ENCODE results near the gene KIF5A. TPM values are rescaled to one million over a fixed set of nuclear protein-coding genes. Genes with fewer than 3 reads are reported as not detected.

KIF5A gene
- total RNA-seq, 1 experiment from 2014 or later, result 3.0 TPM

DNA sequence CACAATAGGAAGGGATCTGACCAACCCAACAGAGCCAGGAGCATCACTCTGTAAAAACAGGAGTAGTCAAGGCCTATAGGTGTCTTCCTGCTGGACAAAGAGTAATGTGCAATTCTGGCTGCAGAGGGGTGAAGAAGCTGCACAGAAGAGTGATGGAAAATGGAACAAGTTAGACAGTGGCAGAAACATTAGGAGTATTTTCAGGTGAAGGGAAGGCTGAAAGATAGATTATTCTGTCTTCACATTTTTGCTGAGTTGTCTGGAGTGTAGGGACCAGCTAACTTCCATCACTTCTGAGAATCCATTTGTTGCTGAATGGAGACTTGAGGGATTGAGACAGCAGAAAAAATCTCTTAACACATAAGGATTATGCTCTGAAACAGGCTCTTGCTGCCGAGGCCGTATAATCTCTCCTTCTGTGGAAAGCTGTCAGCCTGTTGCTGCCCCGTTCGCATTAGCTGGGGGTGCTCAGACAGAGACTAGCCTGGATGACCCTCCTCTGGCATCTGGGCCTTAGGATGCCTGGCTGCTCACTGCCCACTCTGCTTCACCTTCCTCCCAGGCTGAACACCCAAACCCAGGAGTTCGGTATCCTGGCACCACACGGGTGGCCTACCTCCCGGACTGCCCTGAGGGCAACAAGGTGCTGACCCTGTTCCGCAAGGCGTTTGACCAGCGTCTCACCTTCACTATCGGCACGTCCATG, 58.3 kb downstream of the KIF5A start:
- DNase-seq (ENCODE audit: low read depth, low spot score) (no peak), ATAC-seq (no peak)
- H3K4me3 ChIP-seq (ENCODE audit: low read depth in 2 of 2, low read length in 2 of 2), result no peak overlapping the region
- intact Hi-C loops (cut with micrococcal nuclease; ENCODE audit: unreplicated experiment), result no loop called here
- CTCF ChIA-PET, result no interaction called here
- TF ChIP-seq, protein P1, sequence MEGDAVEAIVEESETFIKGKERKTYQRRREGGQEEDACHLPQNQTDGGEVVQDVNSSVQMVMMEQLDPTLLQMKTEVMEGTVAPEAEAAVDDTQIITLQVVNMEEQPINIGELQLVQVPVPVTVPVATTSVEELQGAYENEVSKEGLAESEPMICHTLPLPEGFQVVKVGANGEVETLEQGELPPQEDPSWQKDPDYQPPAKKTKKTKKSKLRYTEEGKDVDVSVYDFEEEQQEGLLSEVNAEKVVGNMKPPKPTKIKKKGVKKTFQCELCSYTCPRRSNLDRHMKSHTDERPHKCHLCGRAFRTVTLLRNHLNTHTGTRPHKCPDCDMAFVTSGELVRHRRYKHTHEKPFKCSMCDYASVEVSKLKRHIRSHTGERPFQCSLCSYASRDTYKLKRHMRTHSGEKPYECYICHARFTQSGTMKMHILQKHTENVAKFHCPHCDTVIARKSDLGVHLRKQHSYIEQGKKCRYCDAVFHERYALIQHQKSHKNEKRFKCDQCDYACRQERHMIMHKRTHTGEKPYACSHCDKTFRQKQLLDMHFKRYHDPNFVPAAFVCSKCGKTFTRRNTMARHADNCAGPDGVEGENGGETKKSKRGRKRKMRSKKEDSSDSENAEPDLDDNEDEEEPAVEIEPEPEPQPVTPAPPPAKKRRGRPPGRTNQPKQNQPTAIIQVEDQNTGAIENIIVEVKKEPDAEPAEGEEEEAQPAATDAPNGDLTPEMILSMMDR (IDR thresholded peaks at IDR 0.05), result no peak
- no peak for TF ChIP-seq TCF7L2 (IDR thresholded peaks at IDR 0.05; ENCODE audit: low read depth, low read length)
- TF ChIP-seq POLR2AphosphoS5 (IDR thresholded peaks at IDR 0.05; ENCODE audit: low read depth, low read length), result no peak
- TF ChIP-seq SIN3A (IDR thresholded peaks at IDR 0.05; ENCODE audit: borderline replicate concordance, insufficient read depth, low read depth, low read length), result no peak
- no peak for TF ChIP-seq REST (IDR thresholded peaks at IDR 0.05; ENCODE audit: insufficient read depth in 1 of 2, low read depth in 2 of 2, low read length in 1 of 2)
- POLR2A ChIA-PET, result no interaction called here
- in situ Hi-C loops (cut with HindIII; ENCODE audit: low pct_unique_long_range_greater_than_20kb, low sequenced_read_pairs), result no loop called here
- no peak overlapping the region for H3K27ac ChIP-seq (ENCODE audit: low read length)
- H3K36me3 ChIP-seq (ENCODE audit: control insufficient read depth, insufficient read depth, low read length), result no peaks in the 10 kb centered on the region
- H3K4me1 ChIP-seq (ENCODE audit: control insufficient read depth, insufficient read depth, low read length), result peaks cover 22% of the 10 kb centered on the region
- H3K9me3 ChIP-seq (ENCODE audit: control insufficient read depth, insufficient read depth, low read depth, low read length), result no peaks in the 10 kb centered on the region
- no TSS peak for BruUV-seq (replicated peaks)
- no peaks in the 10 kb centered on the region for H3K27me3 ChIP-seq (ENCODE audit: control insufficient read depth, insufficient read depth, low read length)

GRCh38 chr12:57609101-57609780, 59.4 kb downstream of the KIF5A start:
- TF ChIP-seq, protein P1 (IDR thresholded peaks at IDR 0.05), result no peak
- ChIA-PET POLR2A (interaction anchor here (0.5 to 0.7 kb wide), 2 partner anchors 20 to 26 kb away, joined by 4 to 5 read pairs; no protein-coding TSS in a partner anchor), CTCF (interaction anchor here (0.6 kb wide), 1 partner anchor 18 kb away, joined by 3 read pairs; no protein-coding TSS in a partner anchor)
- in situ Hi-C loops (cut with HindIII; ENCODE audit: low pct_unique_long_range_greater_than_20kb, low sequenced_read_pairs), result no loop called here
- BruUV-seq (replicated peaks), result no TSS peak
- Histone ChIP-seq H3K27me3 (ENCODE audit: control insufficient read depth, insufficient read depth, low read length) (no peaks in the 10 kb centered on the region), H3K9me3 (ENCODE audit: control insufficient read depth, insufficient read depth, low read depth, low read length) (no peaks in the 10 kb centered on the region), H3K4me3 (ENCODE audit: low read depth in 2 of 2, low read length in 2 of 2) (no peak overlapping the region), H3K4me1 (ENCODE audit: control insufficient read depth, insufficient read depth, low read length) (peaks cover 18% of the 10 kb centered on the region), H3K27ac (ENCODE audit: low read length) (no peak overlapping the region), H3K36me3 (ENCODE audit: control insufficient read depth, insufficient read depth, low read length) (no peaks in the 10 kb centered on the region)
- ATAC-seq (no peak), DNase-seq (ENCODE audit: low read depth, low spot score) (no peak)
- intact Hi-C loops (cut with micrococcal nuclease; ENCODE audit: unreplicated experiment), result no loop called here
